GM19193 (cell line): ENCODE results near the gene NFE2L1.

Experiments
- POLR2A ChIP-seq: IDR thresholded peaks from 4 replicates; pipeline ENCODE4 v1.6.1; 2011; ENCODE audit not compliant: insufficient read depth, insufficient read length; ENCODE audit errors: extremely low read depth

NFE2L1 gene

DNA sequence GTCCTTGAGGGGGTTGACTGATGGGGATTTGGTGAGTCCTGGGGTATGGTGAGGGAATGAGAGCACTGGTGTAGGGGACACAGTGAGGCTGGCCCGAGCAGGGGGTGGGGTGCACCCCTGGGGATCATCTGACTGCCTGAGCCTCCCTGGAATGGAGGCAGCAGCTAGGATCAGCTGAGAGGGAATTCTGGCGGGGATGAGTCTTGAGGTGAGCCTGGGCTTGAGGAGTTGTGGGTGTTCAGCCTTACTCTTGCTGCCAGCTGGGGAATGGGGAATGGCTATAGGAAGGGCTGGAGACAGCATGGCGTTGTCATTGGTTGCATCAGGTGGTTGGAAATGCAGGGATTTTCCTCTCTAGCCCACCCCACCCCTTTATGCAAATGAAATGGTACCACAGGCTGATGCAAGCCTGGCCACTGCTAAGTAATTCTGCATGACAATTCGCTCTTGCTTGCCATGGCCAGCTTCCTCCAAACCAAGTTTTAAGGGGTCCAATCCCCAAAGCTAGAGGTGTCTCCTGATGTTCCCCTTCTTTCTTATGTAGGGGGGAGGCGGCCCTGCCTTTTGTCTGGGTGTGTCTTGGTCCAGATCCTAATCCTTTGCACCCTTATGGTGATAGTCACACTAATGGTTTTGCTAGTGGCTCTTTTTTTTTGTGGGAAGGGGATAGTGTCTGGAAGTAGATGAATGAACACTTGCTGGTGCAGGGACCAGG lies 7.5 kb downstream of the NFE2L1 start:
- TF ChIP-seq POLR2A, result no peak

DNA sequence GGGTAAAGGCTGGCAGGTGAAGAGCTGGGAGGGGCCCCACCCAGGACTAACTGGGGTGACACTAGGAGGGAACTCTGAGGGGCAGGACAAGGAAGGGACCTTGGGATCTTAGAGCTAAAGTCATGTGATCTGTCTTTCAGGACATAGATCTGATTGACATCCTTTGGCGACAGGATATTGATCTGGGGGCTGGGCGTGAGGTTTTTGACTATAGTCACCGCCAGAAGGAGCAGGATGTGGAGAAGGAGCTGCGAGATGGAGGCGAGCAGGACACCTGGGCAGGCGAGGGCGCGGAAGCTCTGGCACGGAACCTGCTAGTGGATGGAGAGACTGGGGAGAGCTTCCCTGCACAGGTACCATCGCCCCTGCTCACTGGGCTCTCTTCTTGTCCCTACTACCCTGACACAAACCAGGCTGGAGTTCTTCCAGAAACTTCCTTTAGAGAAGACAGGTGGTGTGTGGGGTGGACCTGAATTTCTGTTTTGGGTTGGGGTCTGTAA lies 8.1 kb downstream of the NFE2L1 start:
- no peak for TF ChIP-seq POLR2A

DNA sequence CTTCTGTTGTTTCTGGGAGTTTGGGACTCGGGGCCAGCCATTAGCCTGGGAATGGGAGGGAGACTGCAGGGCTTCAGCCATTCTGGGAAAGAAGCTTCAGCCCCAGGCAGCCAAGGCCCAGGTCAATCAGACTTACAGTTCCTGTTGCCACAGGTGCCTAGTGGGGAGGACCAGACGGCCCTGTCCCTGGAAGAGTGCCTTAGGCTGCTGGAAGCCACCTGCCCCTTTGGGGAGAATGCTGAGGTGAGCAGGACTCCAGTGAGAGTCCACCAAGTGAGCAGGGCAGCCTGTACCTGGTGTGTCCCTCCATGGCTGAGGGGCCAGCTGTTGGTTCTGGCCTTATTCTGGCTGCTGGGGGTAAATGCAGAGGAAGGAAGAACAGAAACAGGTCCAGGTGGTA lies 8.7 kb downstream of the NFE2L1 start:
- no peak for TF ChIP-seq POLR2A

DNA sequence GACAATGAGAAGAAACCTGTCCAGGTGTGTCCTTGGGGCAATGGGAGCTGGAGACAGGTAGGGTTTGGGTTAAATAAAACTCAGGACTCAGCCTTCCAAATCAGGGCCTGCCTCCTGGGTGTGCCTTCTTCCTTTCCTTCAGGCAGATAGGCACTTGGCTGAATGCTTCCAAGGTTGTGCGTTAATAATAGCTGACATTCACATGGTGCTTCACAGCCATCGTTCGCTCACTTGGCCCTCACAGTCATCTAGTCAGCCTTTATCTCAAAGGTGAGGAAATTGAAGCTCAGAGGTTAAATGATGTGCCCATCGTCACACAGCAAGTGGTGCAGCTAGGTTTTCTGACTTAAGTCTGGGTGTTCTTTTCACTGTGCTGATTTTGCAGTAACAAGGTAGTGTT lies 9.5 kb downstream of the NFE2L1 start:
- TF ChIP-seq POLR2A, result no peak

DNA sequence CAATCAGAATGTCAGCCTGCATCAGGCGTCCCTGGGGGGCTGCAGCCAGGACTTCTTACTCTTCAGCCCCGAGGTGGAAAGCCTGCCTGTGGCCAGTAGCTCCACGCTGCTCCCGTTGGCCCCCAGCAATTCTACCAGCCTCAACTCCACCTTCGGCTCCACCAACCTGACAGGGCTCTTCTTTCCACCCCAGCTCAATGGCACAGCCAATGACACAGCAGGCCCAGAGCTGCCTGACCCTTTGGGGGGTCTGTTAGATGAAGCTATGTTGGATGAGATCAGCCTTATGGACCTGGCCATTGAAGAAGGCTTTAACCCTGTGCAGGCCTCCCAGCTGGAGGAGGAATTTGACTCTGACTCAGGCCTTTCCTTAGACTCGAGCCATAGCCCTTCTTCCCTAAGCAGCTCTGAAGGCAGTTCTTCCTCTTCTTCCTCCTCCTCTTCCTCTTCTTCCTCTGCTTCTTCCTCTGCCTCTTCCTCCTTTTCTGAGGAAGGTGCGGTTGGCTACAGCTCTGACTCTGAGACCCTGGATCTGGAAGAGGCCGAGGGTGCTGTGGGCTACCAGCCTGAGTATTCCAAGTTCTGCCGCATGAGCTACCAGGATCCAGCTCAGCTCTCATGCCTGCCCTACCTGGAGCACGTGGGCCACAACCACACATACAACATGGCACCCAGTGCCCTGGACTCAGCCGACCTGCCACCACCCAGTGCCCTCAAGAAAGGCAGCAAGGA lies 10.4 kb downstream of the NFE2L1 start:
- no peak for TF ChIP-seq POLR2A

DNA sequence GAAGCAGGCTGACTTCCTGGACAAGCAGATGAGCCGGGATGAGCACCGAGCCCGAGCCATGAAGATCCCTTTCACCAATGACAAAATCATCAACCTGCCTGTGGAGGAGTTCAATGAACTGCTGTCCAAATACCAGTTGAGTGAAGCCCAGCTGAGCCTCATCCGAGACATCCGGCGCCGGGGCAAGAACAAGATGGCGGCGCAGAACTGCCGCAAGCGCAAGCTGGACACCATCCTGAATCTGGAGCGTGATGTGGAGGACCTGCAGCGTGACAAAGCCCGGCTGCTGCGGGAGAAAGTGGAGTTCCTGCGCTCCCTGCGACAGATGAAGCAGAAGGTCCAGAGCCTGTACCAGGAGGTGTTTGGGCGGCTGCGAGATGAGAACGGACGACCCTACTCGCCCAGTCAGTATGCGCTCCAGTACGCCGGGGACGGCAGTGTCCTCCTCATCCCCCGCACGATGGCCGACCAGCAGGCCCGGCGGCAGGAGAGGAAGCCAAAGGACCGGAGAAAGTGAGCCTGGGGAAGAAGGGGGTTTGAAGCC lies 11.0 kb downstream of the NFE2L1 start:
- no peak for TF ChIP-seq POLR2A

DNA sequence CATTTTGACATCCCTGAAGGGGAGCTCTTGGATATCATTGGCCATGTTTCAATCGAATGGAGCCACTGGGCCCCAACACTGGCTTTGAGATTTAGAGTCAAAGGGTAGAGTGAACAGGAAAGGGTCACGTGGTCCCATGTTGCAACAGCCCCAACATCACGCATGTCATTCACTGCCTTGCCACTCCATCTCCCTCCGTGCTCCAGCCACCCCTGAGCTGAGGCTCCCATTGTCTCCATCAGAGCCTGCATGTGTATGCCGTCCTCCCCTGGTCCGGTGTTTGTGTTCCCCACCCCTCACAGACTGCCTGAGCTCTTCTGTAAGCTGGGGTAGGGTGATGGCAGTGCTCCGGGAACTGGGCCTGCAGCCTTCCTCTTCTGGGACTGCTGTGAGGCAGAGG lies 12.1 kb downstream of the NFE2L1 start:
- TF ChIP-seq POLR2A, result no peak

DNA sequence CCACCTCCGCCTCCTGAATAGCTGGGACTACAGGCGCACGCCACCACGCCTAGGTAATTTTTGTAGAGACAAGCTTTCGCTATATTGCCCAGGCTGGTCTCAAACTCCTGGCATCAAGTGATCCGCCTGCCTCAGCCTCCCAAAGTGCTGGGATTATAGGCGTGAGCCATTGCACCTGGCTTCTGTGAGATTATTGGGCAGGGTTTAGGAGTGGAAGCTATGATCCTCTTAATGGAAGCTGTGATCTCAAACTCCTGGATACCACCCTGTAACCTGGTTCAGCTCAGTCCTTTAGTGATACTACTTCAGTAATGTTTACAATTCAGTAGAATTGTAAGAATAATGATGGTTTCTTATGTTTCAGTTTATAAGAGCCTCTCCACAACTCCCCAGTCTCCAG lies 14.1 kb downstream of the NFE2L1 start:
- TF ChIP-seq POLR2A, result no peak

DNA sequence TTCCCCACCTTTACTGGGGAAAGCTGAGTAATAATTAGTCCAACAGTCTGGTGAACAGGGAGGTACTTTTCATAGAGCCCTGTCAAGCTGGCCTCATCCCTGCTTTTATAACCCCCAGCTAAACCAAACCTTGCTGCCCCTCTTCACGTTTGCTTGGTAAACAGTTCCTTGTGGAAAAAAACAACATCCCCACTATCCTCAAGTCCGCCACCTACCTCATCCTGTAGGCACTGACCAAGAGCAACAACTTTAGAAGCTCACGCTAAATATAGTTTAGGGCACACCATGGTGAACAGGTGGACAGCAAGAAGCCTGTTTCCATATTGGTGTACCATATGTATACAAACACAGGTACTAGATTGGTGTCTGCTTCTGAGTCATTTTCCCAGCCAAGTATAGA lies 16.5 kb downstream of the NFE2L1 start:
- TF ChIP-seq POLR2A, result no peak

DNA sequence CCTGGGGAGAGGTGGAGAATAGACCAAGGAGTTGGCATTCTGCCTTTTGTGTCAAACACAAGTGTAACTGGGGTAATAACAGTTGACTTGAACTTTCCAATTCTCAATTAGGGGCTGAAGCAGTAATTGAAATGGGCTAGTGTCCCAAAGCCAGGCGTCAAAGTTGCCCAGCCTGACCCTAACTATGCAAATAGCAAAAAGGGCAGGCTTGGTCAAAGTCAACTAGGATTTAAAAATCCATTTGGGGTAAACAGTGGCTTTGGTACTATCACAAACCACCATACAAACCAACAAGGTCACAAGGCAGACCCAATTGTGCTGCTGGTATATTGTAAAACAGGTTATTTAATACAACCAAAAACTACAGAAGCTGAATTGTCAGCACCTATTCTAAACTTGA lies 18.0 kb downstream of the NFE2L1 start:
- no peak for TF ChIP-seq POLR2A

DNA sequence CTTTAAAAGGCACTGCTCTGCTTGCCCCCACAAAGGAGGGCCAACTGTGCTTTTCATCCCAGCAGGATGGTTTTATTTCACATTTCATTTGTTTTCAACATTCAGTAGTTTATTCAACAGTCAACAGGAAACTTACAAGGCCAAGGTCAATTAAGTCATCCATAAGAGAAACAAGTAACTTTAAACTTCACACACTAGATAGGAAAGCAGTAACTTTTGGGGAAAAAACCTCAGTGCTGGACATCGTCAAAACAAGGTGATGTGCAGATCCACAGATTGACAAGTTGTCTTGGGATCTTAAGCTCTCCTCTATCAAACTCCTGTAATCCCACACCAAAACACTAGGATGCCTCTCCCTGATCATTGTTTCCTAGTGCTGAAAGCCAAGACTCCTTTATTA lies 18.5 kb downstream of the NFE2L1 start:
- TF ChIP-seq POLR2A, result no peak

DNA sequence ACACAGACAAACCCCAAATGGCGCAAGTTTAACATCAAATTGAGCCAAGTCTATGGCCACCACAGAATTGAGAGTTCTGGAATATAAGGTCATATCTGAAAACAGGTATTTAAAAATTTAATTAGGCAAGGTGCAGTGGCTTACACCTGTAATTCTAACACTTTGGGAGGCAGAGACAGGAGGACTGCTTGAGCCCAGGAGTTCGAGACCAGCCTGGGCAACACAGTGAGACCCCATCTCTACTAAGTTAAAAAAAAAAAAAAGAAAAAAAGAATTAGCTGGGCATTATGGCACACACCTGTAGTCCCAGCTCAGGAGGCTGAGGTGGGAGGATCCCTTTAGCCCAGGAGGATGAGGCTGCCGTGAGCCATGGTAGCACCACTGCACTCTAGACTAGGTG lies 19.1 kb downstream of the NFE2L1 start:
- TF ChIP-seq POLR2A, result no peak

DNA sequence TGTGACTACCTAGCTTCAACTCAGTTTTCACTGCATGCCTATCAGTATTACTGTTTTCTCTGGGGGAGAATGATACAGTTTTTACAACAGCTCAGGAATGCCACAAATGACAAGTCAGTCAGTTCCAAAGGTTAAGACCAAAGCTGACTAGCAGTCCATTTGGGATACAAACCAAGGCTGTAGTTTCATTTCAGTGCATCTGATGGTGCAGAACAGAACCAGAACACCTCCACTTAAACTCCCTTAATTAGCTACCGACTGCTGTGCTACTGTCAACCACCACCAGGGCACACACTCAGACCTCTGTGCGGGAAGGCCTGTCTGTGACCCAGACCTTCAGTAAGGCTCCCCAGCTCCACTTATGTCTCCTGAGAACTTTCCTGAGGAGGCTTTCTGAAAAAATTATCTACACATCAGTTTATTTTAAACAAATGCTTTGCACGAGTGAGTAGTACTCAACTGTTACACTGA lies 20.4 kb downstream of the NFE2L1 start:
- no peak for TF ChIP-seq POLR2A

DNA sequence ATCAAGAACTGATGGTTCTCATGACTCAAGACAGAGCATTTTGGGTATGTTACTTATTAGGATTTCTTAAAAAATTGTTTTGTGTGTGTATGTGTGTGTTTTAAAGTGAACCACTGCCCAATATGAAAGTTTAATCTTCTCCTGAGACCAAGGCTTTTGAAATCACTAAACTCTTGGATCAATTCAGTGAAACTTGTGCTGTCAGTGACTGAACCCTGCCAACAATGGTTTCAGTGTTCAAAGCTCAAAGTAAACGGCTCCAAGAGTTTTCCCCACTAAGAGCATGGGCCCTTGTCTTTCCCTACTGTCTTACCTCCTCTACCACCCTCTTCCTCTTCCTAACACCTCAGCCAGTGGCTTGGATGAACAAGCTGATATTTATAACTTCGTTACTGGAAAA lies 22.0 kb downstream of the NFE2L1 start:
- TF ChIP-seq POLR2A, result no peak

DNA sequence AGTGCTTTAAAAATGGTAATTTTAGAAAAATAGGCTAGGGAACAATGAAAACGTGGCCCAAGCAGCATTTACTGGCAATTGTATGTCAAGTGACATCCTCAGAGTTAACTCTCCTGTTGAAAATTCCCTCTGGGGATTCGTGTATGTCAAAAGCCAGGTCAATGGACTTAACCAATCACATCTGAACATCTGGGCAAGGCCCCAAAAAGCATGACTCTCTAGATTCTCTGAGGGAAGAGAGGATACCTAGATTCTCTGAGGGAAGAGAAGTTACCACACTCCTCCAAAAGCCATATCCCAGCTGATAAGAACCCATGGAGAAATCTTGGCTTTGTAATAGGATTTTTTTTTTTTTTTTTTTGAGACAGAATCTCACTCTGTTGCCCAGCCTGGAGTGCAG lies 23.5 kb downstream of the NFE2L1 start:
- TF ChIP-seq POLR2A, result no peak
